RKO (cell line): ENCODE measurements around the gene PYROXD2.
A peak's percentile ranks its signal among the peaks of the same experiment; 100 is the strongest.

ENCODE experiments used
- DNase-seq: peaks from one replicate; pipeline ENCODE4 v3.0.0-alpha.2; 2016; ENCODE audit warnings: low spot score

The PYROXD2 gene

GRCh38 chr10:98414932-98415730 lies at the start of gene PYROXD2:
PYROXD2 (minus strand) TSS chr10:98415182; CDS start chr10:98415135, 47 bp downstream.
- DNase-seq = no peak

- no peak for DNase-seq
These were observed 49.2 kb upstream of the PYROXD2 start for GRCh38 chr10:98463976-98464754.

- no peak for DNase-seq
These were observed 48.0 kb upstream of the PYROXD2 start for GRCh38 chr10:98463016-98463415.

GRCh38 chr10:98461500-98461842 lies 46.5 kb upstream of the PYROXD2 start:
- no peak for DNase-seq

DNA sequence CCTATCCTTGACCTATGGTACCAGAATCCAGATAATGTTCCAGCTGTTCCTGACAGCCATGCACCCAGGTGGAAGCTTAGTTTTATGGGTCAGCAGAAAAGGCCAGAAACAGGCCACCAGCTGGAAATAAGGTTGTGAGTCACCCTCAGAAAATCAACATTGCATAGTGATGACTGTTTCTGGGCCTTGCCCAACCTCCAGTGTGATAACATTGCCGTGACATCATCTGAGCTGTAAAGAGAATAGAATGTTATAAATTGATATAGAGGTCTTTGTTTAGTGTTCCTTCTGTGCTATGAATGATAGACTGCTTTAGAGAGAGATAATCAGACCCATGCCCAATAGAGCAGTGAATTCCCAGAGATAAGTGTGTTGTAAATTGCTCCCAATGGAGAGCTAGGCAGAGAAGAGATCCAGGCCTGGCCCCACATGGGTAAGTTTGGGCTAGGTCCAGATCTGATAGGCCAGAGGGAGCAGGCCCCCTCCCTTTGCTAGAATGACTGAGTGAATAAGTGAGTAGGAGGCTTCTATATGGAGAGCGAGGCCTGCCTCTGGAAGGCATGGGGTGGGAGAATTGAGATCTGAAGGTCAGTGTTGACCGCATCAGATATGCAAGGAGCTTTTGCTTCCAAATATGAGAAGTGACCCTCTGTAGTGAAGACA lies 46.0 kb upstream of the PYROXD2 start:
- DNase-seq = peak; percentile 91

GRCh38 chr10:98458809-98459784 lies 44.1 kb upstream of the PYROXD2 start:
- DNase-seq = no peak

DNA sequence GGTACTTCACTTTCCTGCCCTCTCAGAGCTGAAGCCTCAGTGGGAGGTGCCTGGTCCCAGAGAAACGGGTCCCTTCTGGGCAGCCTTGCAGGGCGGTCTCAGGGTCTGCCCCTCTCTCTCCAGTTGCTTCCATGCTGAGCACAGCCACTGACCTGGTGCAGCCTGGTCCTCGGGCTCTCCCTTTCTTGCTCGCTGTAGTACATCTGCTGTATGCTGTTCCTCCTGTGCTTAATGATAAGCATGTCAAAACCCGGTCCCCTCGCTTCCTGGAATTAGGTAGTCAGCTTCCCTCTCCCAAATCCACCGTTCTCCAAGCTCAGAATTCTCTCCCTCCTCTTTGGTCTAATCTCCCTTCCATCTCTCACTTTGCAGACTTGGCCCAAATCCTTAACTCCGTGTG lies 42.7 kb upstream of the PYROXD2 start:
- DNase-seq = no peak

- no peak for DNase-seq
These were observed 41.9 kb upstream of the PYROXD2 start for GRCh38 chr10:98456686-98457482.

DNA sequence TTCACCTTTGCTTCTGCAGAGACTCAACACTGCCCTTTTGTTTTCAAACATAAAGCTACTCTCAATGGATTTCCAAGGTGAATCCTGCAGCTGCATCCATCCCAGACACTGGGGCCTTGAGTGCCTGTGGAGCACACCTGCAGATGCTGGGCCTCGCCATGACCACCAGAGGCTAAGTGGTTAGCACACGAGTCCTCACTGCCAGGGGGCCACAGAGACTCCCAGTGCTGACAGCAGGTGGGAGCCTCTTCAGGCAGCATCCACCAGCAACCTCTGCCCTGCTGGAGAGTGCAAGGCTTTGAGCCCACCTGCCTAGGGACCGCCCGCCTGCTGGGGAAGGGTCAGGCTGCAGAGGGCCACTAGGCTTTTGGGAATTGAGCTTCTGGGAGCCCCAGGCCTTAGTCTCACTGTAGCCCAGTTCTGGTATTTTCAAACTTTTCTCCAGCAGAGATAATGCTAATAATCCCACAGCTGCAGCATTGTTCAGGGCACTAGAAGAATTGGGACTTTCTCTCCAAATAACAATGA lies 41.1 kb upstream of the PYROXD2 start:
- DNase-seq = no peak

GRCh38 chr10:98453729-98454128 lies 38.7 kb upstream of the PYROXD2 start:
- DNase-seq = no peak

GRCh38 chr10:98450618-98451017 lies 35.6 kb upstream of the PYROXD2 start:
- no peak for DNase-seq

DNA sequence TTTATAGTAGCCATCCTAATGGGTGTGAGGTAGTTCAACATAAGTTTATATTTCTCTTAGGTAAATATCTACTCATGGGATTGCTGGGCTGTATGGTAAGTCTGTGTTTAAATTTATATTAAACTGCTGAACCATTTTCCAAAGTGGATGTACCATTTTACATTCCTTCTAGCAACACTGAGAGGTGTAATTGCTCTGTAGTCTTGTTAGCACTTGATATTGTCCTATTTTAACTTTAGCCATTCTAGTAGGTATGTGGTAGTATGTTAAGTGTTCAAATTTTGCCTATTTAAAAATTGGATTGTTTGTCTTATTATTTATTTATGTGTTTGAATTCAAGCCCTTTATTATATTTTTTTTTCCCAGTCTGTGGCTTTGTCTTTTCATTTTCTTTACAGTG lies 34.3 kb upstream of the PYROXD2 start:
- DNase-seq = no peak

DNA sequence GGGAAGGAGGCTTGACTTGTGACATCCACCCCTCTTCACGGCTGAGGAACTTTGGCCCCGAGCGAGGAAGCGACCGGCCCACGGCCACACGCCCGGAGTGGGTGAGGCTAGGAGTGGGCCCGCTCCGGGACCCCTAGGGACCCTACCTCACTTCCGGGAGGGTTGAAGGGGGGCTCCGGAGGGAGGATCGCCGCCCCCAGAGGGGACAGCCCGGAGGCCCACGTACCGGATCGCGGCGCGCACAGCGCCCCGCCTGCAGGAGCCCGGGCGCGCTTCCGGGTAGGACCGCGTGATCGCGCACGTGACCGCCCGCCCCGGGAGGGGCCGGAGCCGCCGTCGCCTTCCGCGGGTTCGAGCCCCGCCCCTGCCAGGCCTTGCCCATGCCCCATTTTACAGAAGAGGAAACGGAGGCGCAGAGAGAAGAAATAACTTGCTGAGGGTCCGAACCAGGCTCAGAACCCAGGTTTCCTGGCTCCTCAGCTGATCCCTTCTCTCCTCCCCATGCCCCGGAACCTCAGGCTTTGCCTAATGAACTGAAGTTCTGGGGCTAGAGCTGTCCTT lies 31.8 kb upstream of the PYROXD2 start, which contains the start of gene HPS1:
TSS of gene HPS1 (minus strand) at position 275 of the 561 bp plus-strand sequence. CDS start 3,695 bp downstream, outside the sequence.
- peak; percentile 81 for DNase-seq

- DNase-seq = peak; percentile 59
These were observed 31.2 kb upstream of the PYROXD2 start for GRCh38 chr10:98446151-98446660.

GRCh38 chr10:98445200-98445812 lies 30.3 kb upstream of the PYROXD2 start:
- DNase-seq = no peak

DNA sequence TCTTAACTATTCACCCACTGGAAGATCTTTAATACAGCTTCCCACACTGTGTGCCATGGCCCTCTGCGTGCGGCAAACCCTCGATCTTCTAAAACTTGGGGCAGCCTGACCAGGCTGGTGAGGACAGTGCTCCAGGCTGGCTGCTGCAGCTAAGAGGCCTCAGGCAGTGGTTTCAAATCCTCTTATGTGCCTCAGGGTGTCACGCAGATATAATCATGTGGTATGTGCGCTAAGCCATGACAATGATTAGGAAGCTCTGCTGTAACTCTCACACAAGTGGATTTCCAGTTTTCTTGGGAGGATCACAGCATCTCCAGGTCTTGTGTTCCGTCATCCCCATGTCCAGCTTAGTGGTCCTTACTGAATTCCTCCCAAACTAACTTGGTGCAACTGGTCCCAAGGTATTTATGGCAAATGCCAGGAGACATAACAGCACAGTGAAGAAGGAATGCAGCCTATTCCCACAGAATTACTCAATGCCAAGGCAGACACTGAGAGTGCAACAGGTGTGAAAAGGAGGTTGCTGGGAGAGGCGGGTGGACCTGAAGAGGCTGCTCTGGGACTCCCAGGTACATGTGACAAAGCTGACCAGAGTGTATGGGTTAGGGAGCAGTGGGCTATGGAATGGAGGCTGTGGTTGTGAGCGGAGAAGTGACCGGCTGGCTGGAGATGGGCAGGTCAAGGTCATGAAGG lies 29.5 kb upstream of the PYROXD2 start:
- no peak for DNase-seq

DNA sequence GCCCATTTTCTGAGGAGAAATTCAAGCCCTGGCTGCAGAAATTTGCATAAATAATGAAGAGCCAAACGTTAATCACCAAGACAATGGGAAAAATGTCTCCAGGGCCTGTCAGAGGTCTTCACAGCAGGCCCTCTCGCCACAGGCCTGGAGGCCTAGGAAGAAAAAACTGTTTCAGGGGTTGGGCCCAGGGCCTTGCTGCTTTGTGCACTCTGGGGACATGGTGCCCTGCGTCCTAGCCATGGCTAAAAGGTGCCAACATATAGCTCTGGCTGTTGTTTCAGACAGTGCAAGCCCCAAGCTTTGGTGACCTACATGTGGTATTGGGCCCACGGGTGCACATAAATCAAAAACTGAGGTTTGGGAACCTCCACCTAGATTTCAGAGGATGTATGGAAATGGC lies 23.7 kb upstream of the PYROXD2 start:
- DNase-seq = no peak

- no peak for DNase-seq
These were observed 21.7 kb upstream of the PYROXD2 start for GRCh38 chr10:98436704-98437103.

DNA sequence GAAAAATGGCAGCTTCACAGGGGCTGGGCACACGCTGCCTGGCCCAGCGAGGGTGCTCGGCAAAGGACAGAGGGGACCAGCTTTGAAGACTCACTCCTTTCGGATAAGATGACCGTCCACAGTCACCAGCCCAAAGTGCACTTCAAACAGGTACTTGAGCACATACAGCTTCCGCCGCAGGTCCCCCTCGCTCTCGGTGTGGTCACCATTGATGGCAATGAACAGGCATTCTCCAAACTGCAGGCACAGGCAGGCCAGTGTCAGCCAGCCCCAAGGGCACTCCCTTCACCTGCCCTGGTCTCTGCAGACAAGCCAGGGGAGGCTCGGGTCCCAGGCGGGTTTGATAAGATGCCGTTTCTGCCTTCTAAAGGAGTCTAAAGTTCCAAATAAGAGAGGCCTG lies 20.2 kb upstream of the PYROXD2 start:
- no peak for DNase-seq
